GM23338 (cell line): ENCODE data around the gene DPEP2NB. TPM values are rescaled to one million over a fixed set of nuclear protein-coding genes. Genes with fewer than 3 reads are reported as not detected.

Experiments used
- ATAC-seq: fragments of 200-7000 bp; cut with Tn5 transposase; 3 replicates; pipeline ENCODE4 v1.9.1; 2020
- DNase-seq: peaks from one replicate; pipeline ENCODE4 v3.0.0-alpha.2; 2015; ENCODE audit warnings: low spot score
- H2AFZ ChIP-seq: fragments of 200-600 bp; sonication (generic); 2 replicates; pipeline ENCODE4 v1.8.0; 2016; ENCODE audit warnings: antibody characterized with exemption, mild to moderate bottlenecking, moderate library complexity
- H3F3A ChIP-seq: fragments of 200-600 bp; sonication (generic); replicated peaks from 2 replicates; pipeline ENCODE4 v1.8.0; 2017; ENCODE audit warnings: antibody characterized with exemption, mixed run types, low read depth
- H3K27ac ChIP-seq: fragments of 200-600 bp; sonication (generic); 2 replicates; pipeline ENCODE4 v1.6.1; 2016; ENCODE audit warnings: low read depth
- H3K27me3 ChIP-seq: fragments of 200-600 bp; sonication (generic); 2 replicates; pipeline ENCODE4 v1.8.0; 2016; ENCODE audit warnings: mild to moderate bottlenecking, mixed run types, moderate library complexity; ENCODE audit not compliant: insufficient read depth
- H3K36me3 ChIP-seq: fragments of 200-600 bp; sonication (generic); 2 replicates; pipeline ENCODE4 v1.8.0; 2016; ENCODE audit warnings: mild to moderate bottlenecking; ENCODE audit not compliant: insufficient read depth
- H3K4me1 ChIP-seq: fragments of 200-600 bp; sonication (generic); 2 replicates; pipeline ENCODE4 v1.8.0; 2016; ENCODE audit warnings: mild to moderate bottlenecking, moderate library complexity; ENCODE audit not compliant: insufficient read depth
- H3K4me2 ChIP-seq: fragments of 200-600 bp; sonication (generic); 2 replicates; pipeline ENCODE4 v1.7.1; 2017; ENCODE audit warnings: mixed run types
- H3K4me3 ChIP-seq: fragments of 200-600 bp; sonication (generic); 2 replicates; pipeline ENCODE4 v1.6.1; 2016; ENCODE audit warnings: mixed run types
- H3K79me2 ChIP-seq: fragments of 200-600 bp; sonication (generic); replicated peaks from 2 replicates; pipeline ENCODE4 v1.8.0; 2017; ENCODE audit warnings: mild to moderate bottlenecking; ENCODE audit not compliant: insufficient read depth
- H3K9me2 ChIP-seq: fragments of 200-600 bp; sonication (generic); 2 replicates; pipeline ENCODE4 v1.8.0; 2017; ENCODE audit not compliant: insufficient read depth
- H4K20me1 ChIP-seq: fragments of 200-600 bp; sonication (generic); replicated peaks from 2 replicates; pipeline ENCODE4 v1.8.0; 2017; ENCODE audit warnings: mild to moderate bottlenecking; ENCODE audit not compliant: insufficient read depth
- H3K27ac Mint-ChIP-seq: 2 replicates; pipeline ENCODE4 v1.8.0; 2020; ENCODE audit warnings: inconsistent platforms, mild to moderate bottlenecking, moderate library complexity, mixed read lengths
- H3K27me3 Mint-ChIP-seq: 3 replicates; pipeline ENCODE4 v1.8.0; 2022; ENCODE audit warnings: low read depth, mild to moderate bottlenecking, moderate library complexity, mixed read lengths, inconsistent platforms; ENCODE audit not compliant: insufficient read depth, poor library complexity
- H3K36me3 Mint-ChIP-seq: 3 replicates; pipeline ENCODE4 v1.8.0; 2021; ENCODE audit warnings: low read depth, mild to moderate bottlenecking, inconsistent platforms, moderate library complexity, mixed read lengths
- H3K4me1 Mint-ChIP-seq: 3 replicates; pipeline ENCODE4 v1.8.0; 2020; ENCODE audit warnings: mild to moderate bottlenecking, inconsistent platforms, mixed read lengths
- H3K4me3 Mint-ChIP-seq: 3 replicates; pipeline ENCODE4 v1.8.0; 2021; ENCODE audit warnings: moderate library complexity, mild to moderate bottlenecking, inconsistent platforms, mixed read lengths
- H3K9me3 Mint-ChIP-seq: 3 replicates; pipeline ENCODE4 v1.8.0; 2020; ENCODE audit warnings: moderate library complexity, mild to moderate bottlenecking, inconsistent platforms, mixed read lengths
- CREB1 ChIP-seq: fragments of 250-450 bp; sonication (Bioruptor Pico); IDR thresholded peaks from 2 replicates; pipeline ENCODE4 v1.5.0; 2020; ENCODE audit warnings: low read depth, mild to moderate bottlenecking, moderate library complexity
- JUNB ChIP-seq: IDR thresholded peaks from one replicate; pipeline ENCODE4 v1.6.1; 2016; ENCODE audit warnings: antibody characterized with exemption; ENCODE audit not compliant: unreplicated experiment
- NANOG ChIP-seq: IDR thresholded peaks from 2 replicates; pipeline ENCODE4 v1.6.1; 2016; ENCODE audit warnings: antibody characterized with exemption, borderline replicate concordance
- ZNF331 ChIP-seq: fragments of 250-450 bp; sonication (Bioruptor Pico); IDR thresholded peaks from 2 replicates; pipeline ENCODE4 v1.5.0; 2020; ENCODE audit warnings: low read depth, mild to moderate bottlenecking, moderate library complexity
- polyA plus RNA-seq: library from polyadenylated mRNA; unstranded; fragments of >200 nt; fragmentation: Nextera tagmentation; extraction: Ambion mirVana; gene quantifications from 2 replicates; pipeline ENCODE4 v1.2.1, GENCODE V29; 2016
- total RNA-seq: library from RNA; depleted of rRNA; stranded (reverse); fragments of >200 nt; shearing (Covaris generic); gene quantifications from 2 replicates; pipeline ENCODE4 v1.2.3, GENCODE V29; 2014
- TF ChIP-seq, protein P1 (sequence below): fragments of 250-450 bp; sonication (Bioruptor Pico); IDR thresholded peaks from 2 replicates; pipeline ENCODE4 v1.5.0; 2020; ENCODE audit warnings: mild to moderate bottlenecking, moderate library complexity
- TF ChIP-seq, protein P2 (sequence below): IDR thresholded peaks from 2 replicates; pipeline ENCODE4 v1.6.1; 2016; ENCODE audit warnings: antibody characterized with exemption
- TF ChIP-seq, protein P3 (sequence below): IDR thresholded peaks from one replicate; pipeline ENCODE4 v1.6.1; 2018; ENCODE audit warnings: antibody characterized with exemption; ENCODE audit not compliant: unreplicated experiment

Gene DPEP2NB
- total and polyA plus RNA-seq, 2 experiments from 2014 or later, result not detected

DNA sequence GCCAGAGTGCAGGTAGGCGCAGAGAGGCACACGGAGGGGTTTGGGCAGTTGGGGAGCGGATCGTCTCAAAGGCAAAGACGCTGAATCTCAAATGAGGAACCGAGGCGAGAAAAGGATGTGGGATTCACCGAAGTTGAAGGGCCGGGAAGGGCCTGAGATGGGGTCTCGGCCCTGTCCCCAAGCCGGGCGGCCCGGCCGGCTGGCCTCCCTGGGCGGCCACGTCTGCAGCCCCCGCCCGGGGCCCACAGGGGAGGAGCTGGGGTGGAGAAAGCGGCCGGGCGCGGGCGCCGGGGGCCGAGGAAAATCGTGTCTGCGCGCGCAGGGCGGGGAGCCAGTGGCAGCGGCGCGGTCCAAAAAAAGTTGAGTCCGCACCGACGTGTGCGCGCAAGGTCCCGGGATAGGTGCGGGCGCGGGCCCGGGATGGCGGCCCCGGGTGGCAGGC, 47.7 kb downstream of the DPEP2NB start (continued):
- TF ChIP-seq, protein P1, sequence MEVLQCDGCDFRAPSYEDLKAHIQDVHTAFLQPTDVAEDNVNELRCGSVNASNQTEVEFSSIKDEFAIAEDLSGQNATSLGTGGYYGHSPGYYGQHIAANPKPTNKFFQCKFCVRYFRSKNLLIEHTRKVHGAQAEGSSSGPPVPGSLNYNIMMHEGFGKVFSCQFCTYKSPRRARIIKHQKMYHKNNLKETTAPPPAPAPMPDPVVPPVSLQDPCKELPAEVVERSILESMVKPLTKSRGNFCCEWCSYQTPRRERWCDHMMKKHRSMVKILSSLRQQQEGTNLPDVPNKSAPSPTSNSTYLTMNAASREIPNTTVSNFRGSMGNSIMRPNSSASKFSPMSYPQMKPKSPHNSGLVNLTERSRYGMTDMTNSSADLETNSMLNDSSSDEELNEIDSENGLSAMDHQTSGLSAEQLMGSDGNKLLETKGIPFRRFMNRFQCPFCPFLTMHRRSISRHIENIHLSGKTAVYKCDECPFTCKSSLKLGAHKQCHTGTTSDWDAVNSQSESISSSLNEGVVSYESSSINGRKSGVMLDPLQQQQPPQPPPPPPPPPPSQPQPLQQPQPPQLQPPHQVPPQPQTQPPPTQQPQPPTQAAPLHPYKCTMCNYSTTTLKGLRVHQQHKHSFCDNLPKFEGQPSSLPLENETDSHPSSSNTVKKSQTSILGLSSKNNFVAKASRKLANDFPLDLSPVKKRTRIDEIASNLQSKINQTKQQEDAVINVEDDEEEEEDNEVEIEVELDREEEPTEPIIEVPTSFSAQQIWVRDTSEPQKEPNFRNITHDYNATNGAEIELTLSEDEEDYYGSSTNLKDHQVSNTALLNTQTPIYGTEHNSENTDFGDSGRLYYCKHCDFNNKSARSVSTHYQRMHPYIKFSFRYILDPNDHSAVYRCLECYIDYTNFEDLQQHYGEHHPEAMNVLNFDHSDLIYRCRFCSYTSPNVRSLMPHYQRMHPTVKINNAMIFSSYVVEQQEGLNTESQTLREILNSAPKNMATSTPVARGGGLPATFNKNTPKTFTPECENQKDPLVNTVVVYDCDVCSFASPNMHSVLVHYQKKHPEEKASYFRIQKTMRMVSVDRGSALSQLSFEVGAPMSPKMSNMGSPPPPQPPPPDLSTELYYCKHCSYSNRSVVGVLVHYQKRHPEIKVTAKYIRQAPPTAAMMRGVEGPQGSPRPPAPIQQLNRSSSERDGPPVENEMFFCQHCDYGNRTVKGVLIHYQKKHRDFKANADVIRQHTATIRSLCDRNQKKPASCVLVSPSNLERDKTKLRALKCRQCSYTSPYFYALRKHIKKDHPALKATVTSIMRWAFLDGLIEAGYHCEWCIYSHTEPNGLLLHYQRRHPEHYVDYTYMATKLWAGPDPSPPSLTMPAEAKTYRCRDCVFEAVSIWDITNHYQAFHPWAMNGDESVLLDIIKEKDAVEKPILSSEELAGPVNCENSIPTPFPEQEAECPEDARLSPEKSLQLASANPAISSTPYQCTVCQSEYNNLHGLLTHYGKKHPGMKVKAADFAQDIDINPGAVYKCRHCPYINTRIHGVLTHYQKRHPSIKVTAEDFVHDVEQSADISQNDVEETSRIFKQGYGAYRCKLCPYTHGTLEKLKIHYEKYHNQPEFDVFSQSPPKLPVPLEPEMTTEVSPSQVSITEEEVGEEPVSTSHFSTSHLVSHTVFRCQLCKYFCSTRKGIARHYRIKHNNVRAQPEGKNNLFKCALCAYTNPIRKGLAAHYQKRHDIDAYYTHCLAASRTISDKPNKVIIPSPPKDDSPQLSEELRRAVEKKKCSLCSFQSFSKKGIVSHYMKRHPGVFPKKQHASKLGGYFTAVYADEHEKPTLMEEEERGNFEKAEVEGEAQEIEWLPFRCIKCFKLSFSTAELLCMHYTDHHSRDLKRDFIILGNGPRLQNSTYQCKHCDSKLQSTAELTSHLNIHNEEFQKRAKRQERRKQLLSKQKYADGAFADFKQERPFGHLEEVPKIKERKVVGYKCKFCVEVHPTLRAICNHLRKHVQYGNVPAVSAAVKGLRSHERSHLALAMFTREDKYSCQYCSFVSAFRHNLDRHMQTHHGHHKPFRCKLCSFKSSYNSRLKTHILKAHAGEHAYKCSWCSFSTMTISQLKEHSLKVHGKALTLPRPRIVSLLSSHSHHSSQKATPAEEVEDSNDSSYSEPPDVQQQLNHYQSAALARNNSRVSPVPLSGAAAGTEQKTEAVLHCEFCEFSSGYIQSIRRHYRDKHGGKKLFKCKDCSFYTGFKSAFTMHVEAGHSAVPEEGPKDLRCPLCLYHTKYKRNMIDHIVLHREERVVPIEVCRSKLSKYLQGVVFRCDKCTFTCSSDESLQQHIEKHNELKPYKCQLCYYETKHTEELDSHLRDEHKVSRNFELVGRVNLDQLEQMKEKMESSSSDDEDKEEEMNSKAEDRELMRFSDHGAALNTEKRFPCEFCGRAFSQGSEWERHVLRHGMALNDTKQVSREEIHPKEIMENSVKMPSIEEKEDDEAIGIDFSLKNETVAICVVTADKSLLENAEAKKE (CRISPR knock-in tag), result no peak

DNA sequence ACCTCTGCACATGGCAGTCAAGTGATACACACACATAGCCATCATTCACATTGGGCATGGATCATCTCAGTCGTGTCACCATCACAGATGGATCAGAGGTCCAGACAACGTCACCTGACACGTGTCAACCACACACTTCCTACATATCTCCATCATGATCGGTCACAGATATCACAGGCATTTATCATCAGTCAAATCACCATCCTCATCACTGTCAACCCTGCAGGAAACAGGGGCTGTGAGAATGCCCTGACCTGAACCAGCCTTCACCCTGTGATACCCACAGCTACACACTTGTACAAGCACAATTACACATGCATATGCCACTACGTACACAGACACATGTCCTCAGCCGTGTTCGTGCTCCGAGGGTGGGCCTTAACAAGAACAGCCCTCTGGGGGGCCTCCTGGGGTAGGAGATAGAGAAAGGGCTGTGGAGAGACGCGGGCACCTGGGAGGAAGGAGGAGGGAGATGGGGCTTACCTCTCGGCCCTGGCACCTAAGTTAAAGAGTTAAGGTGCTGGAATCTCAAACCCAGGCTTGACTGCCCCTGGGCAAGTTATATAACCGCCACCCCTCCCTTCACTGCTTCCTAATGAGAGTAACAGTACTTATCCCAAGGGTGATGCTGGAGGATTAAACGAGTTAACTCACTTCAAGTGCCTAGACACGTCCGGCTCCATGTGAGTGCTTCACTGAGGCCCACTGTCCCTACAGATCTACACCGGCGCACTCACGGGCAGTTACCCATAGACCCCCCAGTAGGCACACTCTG, 48.3 kb downstream of the DPEP2NB start:
- Mint-ChIP-seq H3K4me1 (peaks cover 44% of the 10 kb centered on the region), H3K9me3 (no peaks in the 10 kb centered on the region; the same call in 2 of the 3 replicates), H3K27me3 (peaks cover 19% of the 10 kb centered on the region), H3K36me3 (peaks cover 8% of the 10 kb centered on the region), H3K4me3 (peak overlapping the region; percentile 89), H3K27ac (peak overlapping the region; percentile 57; the same call in 1 of the 2 replicates)
- Histone ChIP-seq H3F3A (0 out of 2 replicates have a peak, but pooled peaks cover 22% of the 10 kb centered on the region), H3K4me3 (peak overlapping the region; percentile 91), H4K20me1 (peaks cover 22% of the 10 kb centered on the region), H3K9me2 (no peaks in the 10 kb centered on the region), H2AFZ (no peak overlapping the region; the same call in 1 of the 2 replicates), H3K27ac (no peak overlapping the region), H3K4me1 (peaks cover 38% of the 10 kb centered on the region), H3K36me3 (no peaks in the 10 kb centered on the region; the same call in 1 of the 2 replicates), H3K27me3 (no peaks in the 10 kb centered on the region), H3K79me2 (peaks cover 42% of the 10 kb centered on the region), H3K4me2 (peak overlapping the region; percentile 99)
- no peak for DNase-seq
- peak; percentile 2 for ATAC-seq
- no peak for TF ChIP-seq JUNB
- TF ChIP-seq, protein P2, sequence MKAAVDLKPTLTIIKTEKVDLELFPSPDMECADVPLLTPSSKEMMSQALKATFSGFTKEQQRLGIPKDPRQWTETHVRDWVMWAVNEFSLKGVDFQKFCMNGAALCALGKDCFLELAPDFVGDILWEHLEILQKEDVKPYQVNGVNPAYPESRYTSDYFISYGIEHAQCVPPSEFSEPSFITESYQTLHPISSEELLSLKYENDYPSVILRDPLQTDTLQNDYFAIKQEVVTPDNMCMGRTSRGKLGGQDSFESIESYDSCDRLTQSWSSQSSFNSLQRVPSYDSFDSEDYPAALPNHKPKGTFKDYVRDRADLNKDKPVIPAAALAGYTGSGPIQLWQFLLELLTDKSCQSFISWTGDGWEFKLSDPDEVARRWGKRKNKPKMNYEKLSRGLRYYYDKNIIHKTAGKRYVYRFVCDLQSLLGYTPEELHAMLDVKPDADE, result no peak
- TF ChIP-seq, protein P3, sequence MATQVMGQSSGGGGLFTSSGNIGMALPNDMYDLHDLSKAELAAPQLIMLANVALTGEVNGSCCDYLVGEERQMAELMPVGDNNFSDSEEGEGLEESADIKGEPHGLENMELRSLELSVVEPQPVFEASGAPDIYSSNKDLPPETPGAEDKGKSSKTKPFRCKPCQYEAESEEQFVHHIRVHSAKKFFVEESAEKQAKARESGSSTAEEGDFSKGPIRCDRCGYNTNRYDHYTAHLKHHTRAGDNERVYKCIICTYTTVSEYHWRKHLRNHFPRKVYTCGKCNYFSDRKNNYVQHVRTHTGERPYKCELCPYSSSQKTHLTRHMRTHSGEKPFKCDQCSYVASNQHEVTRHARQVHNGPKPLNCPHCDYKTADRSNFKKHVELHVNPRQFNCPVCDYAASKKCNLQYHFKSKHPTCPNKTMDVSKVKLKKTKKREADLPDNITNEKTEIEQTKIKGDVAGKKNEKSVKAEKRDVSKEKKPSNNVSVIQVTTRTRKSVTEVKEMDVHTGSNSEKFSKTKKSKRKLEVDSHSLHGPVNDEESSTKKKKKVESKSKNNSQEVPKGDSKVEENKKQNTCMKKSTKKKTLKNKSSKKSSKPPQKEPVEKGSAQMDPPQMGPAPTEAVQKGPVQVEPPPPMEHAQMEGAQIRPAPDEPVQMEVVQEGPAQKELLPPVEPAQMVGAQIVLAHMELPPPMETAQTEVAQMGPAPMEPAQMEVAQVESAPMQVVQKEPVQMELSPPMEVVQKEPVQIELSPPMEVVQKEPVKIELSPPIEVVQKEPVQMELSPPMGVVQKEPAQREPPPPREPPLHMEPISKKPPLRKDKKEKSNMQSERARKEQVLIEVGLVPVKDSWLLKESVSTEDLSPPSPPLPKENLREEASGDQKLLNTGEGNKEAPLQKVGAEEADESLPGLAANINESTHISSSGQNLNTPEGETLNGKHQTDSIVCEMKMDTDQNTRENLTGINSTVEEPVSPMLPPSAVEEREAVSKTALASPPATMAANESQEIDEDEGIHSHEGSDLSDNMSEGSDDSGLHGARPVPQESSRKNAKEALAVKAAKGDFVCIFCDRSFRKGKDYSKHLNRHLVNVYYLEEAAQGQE, result no peak
- no peak for TF ChIP-seq ZNF331 (CRISPR knock-in tag)
- TF ChIP-seq NANOG, result no peak
- TF ChIP-seq CREB1, result no peak
